Vagina (tissue), 2 donors: ENCODE data around the gene PLAA. TPM values are rescaled to one million over a fixed set of nuclear protein-coding genes. Genes with fewer than 3 reads are reported as not detected.
"Not testable (repeated sequence)": the region's sequence is repeated elsewhere in the genome, so short reads cannot be mapped to it uniquely, and the experiment has no call there.

Experiments
- DNase-seq, 2 donors: peaks; one replicate each; pipeline ENCODE4 v3.0.0-alpha.2; 2017; ENCODE audit errors: extremely low spot score in 2 of 2
- H3K27ac ChIP-seq: fragments of 200-600 bp; sonication (generic); one replicate; pipeline ENCODE4 v1.5.1; 2019
- H3K27me3 ChIP-seq: fragments of 200-600 bp; sonication (generic); one replicate; pipeline ENCODE4 v1.5.1; 2019
- H3K36me3 ChIP-seq, 2 donors: fragments of 200-600 bp; sonication (generic); one replicate each; pipeline ENCODE4 v1.5.1; 2017 to 2019
- H3K4me1 ChIP-seq: fragments of 200-600 bp; sonication (generic); one replicate; pipeline ENCODE4 v1.5.1; 2019
- H3K4me3 ChIP-seq, 2 donors: fragments of 200-600 bp; sonication (generic); 1 replicate in 1 of 2; 2 replicates in 1 of 2; pipeline ENCODE4 v1.5.1; 2016 to 2019
- H3K9me3 ChIP-seq: fragments of 200-600 bp; sonication (generic); one replicate; pipeline ENCODE4 v1.5.1; 2019
- CTCF ChIP-seq, 3 experiments: fragments of 450-650 bp in 2 of 3; fragments of 200-600 bp in 1 of 3; sonication (generic) in 1 of 3; IDR thresholded peaks; one replicate each; pipeline ENCODE4 v1.5.1; 2017 to 2019; ENCODE audit warnings: antibody characterized with exemption in 3 of 3, mild to moderate bottlenecking in 2 of 3, moderate library complexity in 2 of 3
- POLR2A ChIP-seq, 2 donors: fragments of 450-650 bp; IDR thresholded peaks; one replicate each; pipeline ENCODE4 v1.6.1; 2017; ENCODE audit warnings: antibody characterized with exemption in 2 of 2, mild to moderate bottlenecking in 2 of 2, moderate library complexity in 2 of 2
- POLR2AphosphoS5 ChIP-seq, 2 donors: sonication (generic); formaldehyde crosslinking; IDR thresholded peaks; one replicate each; pipeline ENCODE4 v1.9.0; 2017; ENCODE audit warnings: antibody characterized with exemption in 2 of 2, mild to moderate bottlenecking in 2 of 2, low read depth in 1 of 2; ENCODE audit not compliant: insufficient read depth in 1 of 2
- intact Hi-C: fragments of 100-400 bp; cut with DNase I; formaldehyde crosslinking; loops from one replicate; pipeline ENCODE4 v1.15.1; 2023
- total RNA-seq: library from RNA; depleted of rRNA; stranded (reverse); fragments of >200 nt; gene quantifications from one replicate; pipeline ENCODE4 v1.2.3, GENCODE V29; 2016

Gene PLAA
- total RNA-seq, 1 donor from 2014 or later: 28.5 TPM

DNA sequence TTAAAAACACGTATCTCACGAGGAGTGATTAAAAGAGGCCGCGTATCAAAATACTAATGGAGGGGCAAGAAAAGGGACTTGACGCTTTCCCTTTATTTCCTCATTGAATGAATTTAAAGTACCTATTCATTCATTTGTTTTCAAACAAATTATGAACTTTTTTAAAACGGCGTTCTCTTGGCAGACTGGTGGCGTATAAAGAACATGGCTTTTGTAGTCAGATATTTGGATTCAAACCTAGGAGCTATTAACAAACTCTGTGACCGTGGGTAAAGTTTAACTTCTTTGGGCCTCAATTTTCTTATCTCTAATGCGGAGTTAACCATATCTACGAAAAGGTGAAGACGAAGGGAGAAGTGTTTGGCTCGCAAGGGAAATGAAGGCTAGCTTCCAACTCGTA is 55.3 kb downstream of the PLAA start:
- no peaks in the 10 kb centered on the region for H3K36me3 ChIP-seq
- peak overlapping the region; percentile 84 to 95 for H3K4me3 ChIP-seq
- DNase-seq: no peak
- peak overlapping the region; percentile 89 for H3K27ac ChIP-seq
- peaks cover 19% of the 10 kb centered on the region for H3K4me1 ChIP-seq
- no peaks in the 10 kb centered on the region for H3K27me3 ChIP-seq
- TF ChIP-seq CTCF (IDR thresholded peaks at IDR 0.05): no peak
- TF ChIP-seq POLR2A (IDR thresholded peaks at IDR 0.05): no peak
- H3K9me3 ChIP-seq: no peaks in the 10 kb centered on the region
- intact Hi-C loops: loop anchor here (10.0 kb wide), 1 partner anchor 53 kb away; the partner anchor contains the start of gene PLAA

DNA sequence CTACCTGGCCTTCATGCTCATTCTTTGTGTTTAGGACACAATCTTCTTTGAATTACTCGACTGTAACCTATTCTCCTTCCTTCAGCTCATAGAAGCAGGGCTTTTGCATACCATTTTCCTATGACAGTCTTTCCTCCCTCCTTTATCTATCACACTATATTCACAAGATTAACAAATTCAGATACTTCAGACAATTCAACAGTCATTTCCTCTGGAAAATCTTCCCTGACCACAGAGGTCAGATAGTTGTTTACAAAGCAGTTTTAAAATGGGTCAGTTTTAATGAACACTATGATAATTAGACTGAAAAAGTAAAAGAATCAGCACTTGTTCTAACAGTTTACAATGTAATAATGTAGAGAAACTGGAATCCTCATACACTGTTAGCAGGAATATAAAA is 58.8 kb downstream of the PLAA start:
- Histone ChIP-seq H3K4me1 (peaks cover 19% of the 10 kb centered on the region), H3K4me3 (no peak overlapping the region), H3K27me3 (no peaks in the 10 kb centered on the region), H3K27ac (no peak overlapping the region), H3K36me3 (peaks cover 0 to 1% of the 10 kb centered on the region in 2 donors), H3K9me3 (no peaks in the 10 kb centered on the region)
- TF ChIP-seq POLR2AphosphoS5 (IDR thresholded peaks at IDR 0.05; ENCODE audit: insufficient read depth in 1 of 2, low read depth in 1 of 2): no peak
- no peak for TF ChIP-seq POLR2A (IDR thresholded peaks at IDR 0.05)
- TF ChIP-seq CTCF (IDR thresholded peaks at IDR 0.05): no peak
- no peak for DNase-seq
- intact Hi-C loops: no loop called here

DNA sequence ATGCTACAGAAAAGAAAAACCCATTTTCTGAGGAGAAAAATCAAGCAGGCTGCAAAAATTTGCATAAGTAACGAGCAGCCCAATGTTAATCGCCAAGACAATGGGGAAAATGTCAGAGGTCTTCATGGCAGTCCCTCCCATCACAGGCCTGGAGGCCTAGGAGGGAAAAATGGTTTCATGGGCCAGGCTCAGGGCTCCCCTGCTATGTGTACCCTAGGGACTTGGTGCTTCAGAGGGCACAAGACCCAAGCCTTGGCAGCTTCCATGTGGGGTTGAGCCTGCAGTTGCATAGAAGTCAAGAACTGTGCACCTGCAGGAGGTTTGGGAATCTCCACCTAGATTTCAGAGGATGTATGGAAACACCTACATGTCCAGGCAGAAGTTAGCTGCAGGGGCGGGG is 64.9 kb downstream of the PLAA start:
- Histone ChIP-seq H3K4me3 (no peak overlapping the region), H3K36me3 (peaks cover 0 to 47% of the 10 kb centered on the region in 2 donors), H3K4me1 (no peaks in the 10 kb centered on the region), H3K9me3 (no peaks in the 10 kb centered on the region), H3K27me3 (no peaks in the 10 kb centered on the region), H3K27ac (no peak overlapping the region)
- DNase-seq: no peak
- TF ChIP-seq CTCF (IDR thresholded peaks at IDR 0.05) (no peak), POLR2A (IDR thresholded peaks at IDR 0.05) (no peak), POLR2AphosphoS5 (IDR thresholded peaks at IDR 0.05; ENCODE audit: insufficient read depth in 1 of 2, low read depth in 1 of 2) (no peak)
- intact Hi-C loops: no loop called here

DNA sequence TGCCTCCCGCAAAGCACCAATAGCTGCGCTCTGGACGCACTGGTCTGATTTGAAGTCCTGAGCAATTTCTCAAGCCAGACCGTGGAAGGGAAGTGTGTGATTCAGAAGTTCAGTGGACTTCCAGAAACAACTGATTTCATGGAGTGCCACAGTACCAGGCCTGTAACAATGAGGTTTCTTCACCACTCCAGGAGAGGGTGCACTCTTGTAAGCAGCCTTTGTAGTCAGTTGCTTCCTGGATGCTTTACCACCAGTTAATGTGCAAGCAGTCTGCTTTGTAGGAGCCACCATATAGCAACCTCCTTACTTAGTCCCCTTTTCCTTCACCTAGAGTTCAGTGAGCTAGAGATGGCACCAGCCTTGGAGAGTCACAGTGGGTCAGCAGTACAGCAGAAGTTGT is 66.8 kb downstream of the PLAA start:
- Histone ChIP-seq H3K36me3 (peaks cover 0 to 49% of the 10 kb centered on the region in 2 donors), H3K4me3 (no peak overlapping the region), H3K9me3 (no peaks in the 10 kb centered on the region), H3K4me1 (no peaks in the 10 kb centered on the region), H3K27me3 (no peaks in the 10 kb centered on the region), H3K27ac (no peak overlapping the region)
- intact Hi-C loops: no loop called here
- TF ChIP-seq POLR2AphosphoS5 (IDR thresholded peaks at IDR 0.05; ENCODE audit: insufficient read depth in 1 of 2, low read depth in 1 of 2) (no peak), POLR2A (IDR thresholded peaks at IDR 0.05) (no peak), CTCF (IDR thresholded peaks at IDR 0.05) (no peak)
- no peak for DNase-seq

- H3K27ac ChIP-seq, H3K27me3 ChIP-seq, intact Hi-C loops, H3K4me3 ChIP-seq, DNase-seq, H3K4me1 ChIP-seq, H3K9me3 ChIP-seq: not testable (repeated sequence)
- H3K36me3 ChIP-seq: peaks cover 0 to 24% of the 10 kb centered on the region in 2 donors
These were observed 71.9 kb downstream of the PLAA start for GRCh38 chr9:26875155-26875554.

GRCh38 chr9:26870292-26870691 is 76.8 kb downstream of the PLAA start:
- Histone ChIP-seq H3K4me1 (no peaks in the 10 kb centered on the region), H3K9me3 (no peaks in the 10 kb centered on the region), H3K36me3 (no peaks in the 10 kb centered on the region), H3K27me3 (no peaks in the 10 kb centered on the region), H3K27ac (no peak overlapping the region), H3K4me3 (no peak overlapping the region)
- intact Hi-C loops: no loop called here
- DNase-seq: no peak
- TF ChIP-seq POLR2A (IDR thresholded peaks at IDR 0.05) (no peak), CTCF (IDR thresholded peaks at IDR 0.05) (no peak), POLR2AphosphoS5 (IDR thresholded peaks at IDR 0.05; ENCODE audit: insufficient read depth in 1 of 2, low read depth in 1 of 2) (no peak)
